ENCODE results near the gene RNPS1.

DNA sequence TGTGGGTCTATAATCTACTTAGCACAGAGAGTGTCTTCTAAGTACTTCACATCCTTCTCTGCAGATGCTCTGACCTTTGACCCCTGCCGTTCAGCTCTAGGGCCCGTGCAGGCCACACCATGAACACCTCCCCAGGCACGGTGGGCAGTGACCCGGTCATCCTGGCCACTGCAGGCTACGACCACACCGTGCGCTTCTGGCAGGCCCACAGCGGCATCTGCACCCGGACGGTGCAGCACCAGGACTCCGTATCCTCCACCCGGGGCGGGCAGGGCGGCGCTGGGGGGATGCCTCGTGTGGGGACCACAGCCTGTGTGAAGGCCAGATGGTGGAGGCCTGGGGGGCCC, 62.0 kb downstream of the RNPS1 start:
- TF ChIP-seq ELF1 (IDR thresholded peaks at IDR 0.05) = no peak
- TF ChIP-seq CTCF (IDR thresholded peaks at IDR 0.05) = no peak
- TF ChIP-seq MEF2A (IDR thresholded peaks at IDR 0.05; ENCODE audit: borderline replicate concordance, low read depth) = no peak
- no peak for TF ChIP-seq RFX5 (IDR thresholded peaks at IDR 0.05; ENCODE audit: low read length)
- no peak for TF ChIP-seq TAF1 (IDR thresholded peaks at IDR 0.05; ENCODE audit: borderline replicate concordance, low read depth, low read length)
- TF ChIP-seq, protein P1, sequence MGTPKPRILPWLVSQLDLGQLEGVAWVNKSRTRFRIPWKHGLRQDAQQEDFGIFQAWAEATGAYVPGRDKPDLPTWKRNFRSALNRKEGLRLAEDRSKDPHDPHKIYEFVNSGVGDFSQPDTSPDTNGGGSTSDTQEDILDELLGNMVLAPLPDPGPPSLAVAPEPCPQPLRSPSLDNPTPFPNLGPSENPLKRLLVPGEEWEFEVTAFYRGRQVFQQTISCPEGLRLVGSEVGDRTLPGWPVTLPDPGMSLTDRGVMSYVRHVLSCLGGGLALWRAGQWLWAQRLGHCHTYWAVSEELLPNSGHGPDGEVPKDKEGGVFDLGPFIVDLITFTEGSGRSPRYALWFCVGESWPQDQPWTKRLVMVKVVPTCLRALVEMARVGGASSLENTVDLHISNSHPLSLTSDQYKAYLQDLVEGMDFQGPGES (IDR thresholded peaks at IDR 0.05; ENCODE audit: low read depth, low read length) = no peak
- no peak for TF ChIP-seq SIN3A (IDR thresholded peaks at IDR 0.05; ENCODE audit: borderline replicate concordance, low read depth, low read length)
- TF ChIP-seq MAX (IDR thresholded peaks at IDR 0.05; ENCODE audit: low read depth) = no peak
- TF ChIP-seq RXRA (IDR thresholded peaks at IDR 0.05; ENCODE audit: borderline replicate concordance, low read depth) = no peak
- TF ChIP-seq EZH2phosphoT487 (IDR thresholded peaks at IDR 0.05; ENCODE audit: borderline replicate concordance, low read depth) = no peak
- TF ChIP-seq EP300 (IDR thresholded peaks at IDR 0.05; ENCODE audit: borderline replicate concordance in 1 of 2, low read depth in 1 of 2, low read length in 1 of 2) = no peak
- no peak for TF ChIP-seq MXI1 (IDR thresholded peaks at IDR 0.05; ENCODE audit: low read depth, low read length)
- TF ChIP-seq CHD2 (IDR thresholded peaks at IDR 0.05; ENCODE audit: low read length, partially characterized antibody) = no peak
- TF ChIP-seq, protein P2, sequence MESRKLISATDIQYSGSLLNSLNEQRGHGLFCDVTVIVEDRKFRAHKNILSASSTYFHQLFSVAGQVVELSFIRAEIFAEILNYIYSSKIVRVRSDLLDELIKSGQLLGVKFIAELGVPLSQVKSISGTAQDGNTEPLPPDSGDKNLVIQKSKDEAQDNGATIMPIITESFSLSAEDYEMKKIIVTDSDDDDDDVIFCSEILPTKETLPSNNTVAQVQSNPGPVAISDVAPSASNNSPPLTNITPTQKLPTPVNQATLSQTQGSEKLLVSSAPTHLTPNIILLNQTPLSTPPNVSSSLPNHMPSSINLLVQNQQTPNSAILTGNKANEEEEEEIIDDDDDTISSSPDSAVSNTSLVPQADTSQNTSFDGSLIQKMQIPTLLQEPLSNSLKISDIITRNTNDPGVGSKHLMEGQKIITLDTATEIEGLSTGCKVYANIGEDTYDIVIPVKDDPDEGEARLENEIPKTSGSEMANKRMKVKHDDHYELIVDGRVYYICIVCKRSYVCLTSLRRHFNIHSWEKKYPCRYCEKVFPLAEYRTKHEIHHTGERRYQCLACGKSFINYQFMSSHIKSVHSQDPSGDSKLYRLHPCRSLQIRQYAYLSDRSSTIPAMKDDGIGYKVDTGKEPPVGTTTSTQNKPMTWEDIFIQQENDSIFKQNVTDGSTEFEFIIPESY (IDR thresholded peaks at IDR 0.05; ENCODE audit: borderline replicate concordance, low read depth) = no peak

Data from SK-N-SH (cell line).